GM12801 (cell line): ENCODE results near the gene TSR3.

Experiments used
- TF ChIP-seq, protein P1 (sequence below): IDR thresholded peaks from one replicate; pipeline ENCODE4 v1.5.1; 2011; ENCODE audit warnings: control low read depth; ENCODE audit not compliant: insufficient read length; ENCODE audit errors: extremely low read depth

Gene TSR3

DNA sequence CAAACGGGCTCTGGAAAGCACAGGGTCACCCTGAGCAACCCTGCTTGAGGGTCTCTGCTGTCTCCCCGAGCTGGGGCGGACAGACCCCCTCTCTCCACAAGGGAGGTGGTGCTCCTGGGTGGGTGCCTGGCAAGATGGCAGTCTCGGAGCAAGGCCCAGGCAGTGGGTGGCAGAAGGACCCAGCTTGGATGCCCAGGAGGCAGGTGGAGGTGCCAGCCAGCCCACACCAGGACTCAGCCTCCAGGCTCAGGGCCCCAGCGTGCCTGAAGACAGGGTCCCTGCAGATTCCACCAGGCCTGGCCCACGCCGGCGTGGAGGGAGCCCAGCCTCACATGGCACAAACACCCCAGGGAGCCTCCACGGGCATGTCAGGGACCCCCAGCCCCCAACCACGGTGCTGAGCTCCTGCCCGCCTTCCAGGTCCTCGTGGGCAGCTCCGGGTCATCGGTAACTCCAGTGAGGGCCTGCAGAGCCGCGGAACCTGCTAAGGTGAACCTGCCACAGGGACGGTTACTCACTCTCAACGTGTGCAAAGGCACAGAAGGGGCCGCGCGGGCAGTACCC lies 42.0 kb upstream of the TSR3 start:
- TF ChIP-seq, protein P1, sequence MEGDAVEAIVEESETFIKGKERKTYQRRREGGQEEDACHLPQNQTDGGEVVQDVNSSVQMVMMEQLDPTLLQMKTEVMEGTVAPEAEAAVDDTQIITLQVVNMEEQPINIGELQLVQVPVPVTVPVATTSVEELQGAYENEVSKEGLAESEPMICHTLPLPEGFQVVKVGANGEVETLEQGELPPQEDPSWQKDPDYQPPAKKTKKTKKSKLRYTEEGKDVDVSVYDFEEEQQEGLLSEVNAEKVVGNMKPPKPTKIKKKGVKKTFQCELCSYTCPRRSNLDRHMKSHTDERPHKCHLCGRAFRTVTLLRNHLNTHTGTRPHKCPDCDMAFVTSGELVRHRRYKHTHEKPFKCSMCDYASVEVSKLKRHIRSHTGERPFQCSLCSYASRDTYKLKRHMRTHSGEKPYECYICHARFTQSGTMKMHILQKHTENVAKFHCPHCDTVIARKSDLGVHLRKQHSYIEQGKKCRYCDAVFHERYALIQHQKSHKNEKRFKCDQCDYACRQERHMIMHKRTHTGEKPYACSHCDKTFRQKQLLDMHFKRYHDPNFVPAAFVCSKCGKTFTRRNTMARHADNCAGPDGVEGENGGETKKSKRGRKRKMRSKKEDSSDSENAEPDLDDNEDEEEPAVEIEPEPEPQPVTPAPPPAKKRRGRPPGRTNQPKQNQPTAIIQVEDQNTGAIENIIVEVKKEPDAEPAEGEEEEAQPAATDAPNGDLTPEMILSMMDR, result no peak

DNA sequence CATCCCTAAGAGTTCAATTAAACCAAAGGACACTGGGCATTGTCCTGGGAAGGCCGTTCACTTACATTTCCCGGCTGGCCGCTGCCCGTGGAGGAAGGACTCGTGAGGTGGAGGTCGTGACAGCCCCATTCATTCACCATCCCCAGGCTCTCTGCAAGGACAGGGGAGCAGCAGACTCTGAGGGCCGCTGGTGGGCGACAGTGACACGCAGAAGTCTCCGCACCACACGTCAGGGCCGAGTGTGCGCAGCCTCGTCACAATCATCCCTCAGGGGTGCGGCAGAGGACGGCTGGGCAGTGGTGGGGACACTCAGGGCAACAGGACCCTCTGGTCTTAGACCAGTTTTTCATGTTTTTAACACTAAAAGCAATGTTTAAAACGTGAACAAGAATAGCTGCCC lies 41.1 kb upstream of the TSR3 start:
- TF ChIP-seq, protein P1, result no peak

GRCh38 chr16:1390239-1390779 lies 38.6 kb upstream of the TSR3 start:
- TF ChIP-seq, protein P1, result no peak

DNA sequence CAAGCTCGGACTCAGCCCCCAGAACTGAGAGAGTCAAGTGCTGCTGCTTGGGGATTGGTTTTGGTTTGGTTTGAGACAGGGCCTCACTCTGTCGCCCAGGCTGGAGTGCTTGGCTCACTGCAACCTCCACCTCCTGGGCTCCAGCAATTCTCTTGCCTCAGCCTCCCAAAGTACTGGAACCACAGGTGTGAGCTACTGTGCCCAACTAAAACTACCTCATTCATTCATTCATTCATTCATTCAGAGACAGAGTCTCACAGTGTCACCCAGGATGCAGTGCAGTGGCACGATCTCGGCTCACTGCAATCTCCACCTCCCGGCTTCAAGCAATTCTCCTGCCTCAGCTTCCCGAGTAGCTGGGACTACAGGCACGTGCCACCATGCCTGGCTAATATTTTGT lies 38.1 kb upstream of the TSR3 start:
- TF ChIP-seq, protein P1, result no peak

DNA sequence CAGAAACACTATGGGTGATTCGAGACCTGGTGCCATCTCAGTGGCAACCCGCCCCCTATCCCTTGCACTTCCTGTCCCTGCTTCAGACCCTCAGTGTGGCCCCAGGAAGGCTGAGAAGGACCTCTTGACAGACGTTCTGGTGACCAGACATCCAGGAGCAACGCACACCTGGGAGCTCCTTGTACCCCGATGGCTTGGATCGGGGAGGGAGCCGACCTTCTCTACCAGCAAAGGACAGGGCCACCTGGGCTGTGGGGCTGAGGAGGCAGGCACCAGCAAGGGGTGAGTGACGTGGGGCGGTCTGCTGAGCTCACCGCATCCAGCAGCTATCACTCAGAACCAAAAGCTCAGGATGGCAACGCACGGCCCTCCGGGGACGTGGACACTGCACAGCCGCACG lies 35.7 kb upstream of the TSR3 start:
- TF ChIP-seq, protein P1, result no peak

- TF ChIP-seq, protein P1, result no peak
Observed at GRCh38 chr16:1385232-1385631, 33.6 kb upstream of the TSR3 start.

DNA sequence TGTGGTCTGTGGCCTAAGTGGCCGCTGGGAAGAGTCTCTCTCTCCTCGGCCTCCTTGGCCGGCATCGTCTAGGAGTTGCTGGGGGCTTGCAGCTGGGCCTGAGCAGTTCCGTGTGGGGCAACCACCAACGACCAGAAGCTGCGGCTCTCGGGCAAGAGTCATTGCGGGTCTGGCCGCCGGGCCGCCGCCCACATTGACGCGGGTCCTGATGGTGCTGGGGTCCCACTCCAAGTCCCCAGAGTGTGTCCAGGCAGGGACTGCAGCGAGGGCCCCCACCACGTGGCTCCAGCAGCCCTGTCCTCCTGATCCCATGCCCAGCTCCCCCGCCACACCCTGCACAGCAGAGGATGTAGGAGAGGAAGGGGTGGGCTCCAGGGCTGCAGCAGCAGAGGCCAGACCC lies 31.9 kb upstream of the TSR3 start:
- TF ChIP-seq, protein P1, result no peak
